GM19452 (cell line): ENCODE data around the gene PLSCR2.
"Not testable (repeated sequence)": the region's sequence is repeated elsewhere in the genome, so short reads cannot be mapped to it uniquely, and the experiment has no call there.

Experiments
- ATAC-seq: cut with Tn5 transposase; IDR thresholded peaks from one replicate; pipeline ENCODE4 v1.9.1; 2021; ENCODE audit not compliant: unreplicated experiment

PLSCR2 gene, protein sequence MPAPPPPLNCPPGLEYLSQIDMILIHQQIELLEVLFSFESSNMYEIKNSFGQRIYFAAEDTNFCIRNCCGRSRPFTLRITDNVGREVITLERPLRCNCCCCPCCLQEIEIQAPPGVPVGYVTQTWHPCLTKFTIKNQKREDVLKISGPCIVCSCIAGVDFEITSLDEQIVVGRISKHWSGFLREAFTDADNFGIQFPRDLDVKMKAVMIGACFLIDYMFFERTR

DNA sequence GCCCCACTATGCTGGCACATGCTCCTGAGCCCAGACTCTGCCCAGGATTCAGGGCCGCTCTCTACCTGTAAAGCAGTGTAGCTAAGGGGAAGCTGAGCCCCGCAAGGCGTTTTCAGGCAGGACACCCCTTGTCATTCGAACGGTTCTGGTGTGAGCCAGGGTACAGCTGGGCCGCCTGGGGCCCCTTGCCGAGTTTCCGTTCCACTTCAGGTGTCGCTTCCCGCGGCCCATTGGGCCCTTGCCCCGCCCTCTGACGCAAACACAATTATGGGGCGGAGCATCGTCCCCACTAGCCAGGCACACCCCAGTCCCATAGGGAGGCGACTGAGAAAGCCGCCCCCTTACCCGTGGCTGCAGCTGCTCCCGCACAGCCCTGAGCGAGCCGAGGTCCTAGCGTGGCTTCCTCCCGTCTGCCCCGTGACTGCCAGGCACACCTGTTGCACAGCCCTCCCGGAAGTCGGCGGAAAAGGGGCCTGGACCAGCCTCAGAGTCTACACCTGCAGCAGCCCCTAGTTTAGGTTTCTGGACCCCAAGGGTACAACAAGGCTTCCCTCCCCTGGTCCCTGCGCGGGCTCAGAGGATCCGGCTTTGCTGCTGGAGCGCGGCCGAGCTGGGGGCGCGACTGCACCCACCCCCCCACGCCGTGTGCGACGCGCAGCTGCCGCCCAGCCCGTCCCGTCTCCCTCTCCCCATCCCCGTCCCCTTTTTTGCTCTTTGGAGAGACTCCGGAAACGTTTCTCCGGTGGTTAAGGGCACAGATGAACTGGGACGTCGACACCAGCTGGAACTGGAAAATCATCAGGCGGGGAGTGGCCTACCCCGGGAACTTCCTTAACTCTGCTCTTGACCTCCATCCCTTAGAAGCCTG is at the start of gene PLSCR2:
PLSCR2 (minus strand) TSS at position 412 of the 868 bp plus-strand sequence. CDS start 9,657 bp downstream, outside the sequence.
- peak; percentile 96 for ATAC-seq

DNA sequence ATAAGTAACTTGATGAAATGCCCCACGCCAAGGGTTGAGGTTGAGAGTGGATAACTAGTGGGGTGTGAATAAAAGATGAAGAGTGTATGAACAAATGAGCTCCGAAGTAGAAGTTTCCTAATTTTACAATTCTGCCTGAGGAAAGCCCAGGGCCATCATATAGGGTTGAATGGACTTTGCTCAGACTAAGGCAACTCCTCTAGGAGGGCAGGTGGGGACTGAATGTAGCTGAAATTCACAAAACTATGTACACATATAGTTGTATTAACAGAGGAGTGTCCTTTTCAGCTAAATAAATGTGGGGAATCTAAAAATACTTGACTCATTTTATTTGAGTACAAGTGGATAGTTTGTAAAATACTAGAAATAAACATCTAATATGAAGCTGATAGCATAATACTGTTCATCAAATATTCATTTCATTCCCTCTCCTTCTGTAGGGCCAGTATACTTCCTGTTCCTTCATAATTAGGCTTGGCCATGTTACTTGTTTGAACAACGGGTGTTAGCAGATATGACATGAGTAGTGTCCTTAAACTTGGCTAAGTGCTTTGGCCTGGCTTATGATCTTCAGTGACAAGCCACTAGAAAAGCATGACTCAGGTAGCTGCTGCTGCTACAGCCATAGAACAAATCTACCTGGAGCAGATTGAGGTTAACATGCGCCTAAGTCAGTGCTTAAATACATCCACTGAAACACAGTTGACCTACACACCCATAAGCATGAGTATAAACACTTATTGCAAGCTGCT is 48.5 kb upstream of the PLSCR2 start:
- no peak for ATAC-seq

DNA sequence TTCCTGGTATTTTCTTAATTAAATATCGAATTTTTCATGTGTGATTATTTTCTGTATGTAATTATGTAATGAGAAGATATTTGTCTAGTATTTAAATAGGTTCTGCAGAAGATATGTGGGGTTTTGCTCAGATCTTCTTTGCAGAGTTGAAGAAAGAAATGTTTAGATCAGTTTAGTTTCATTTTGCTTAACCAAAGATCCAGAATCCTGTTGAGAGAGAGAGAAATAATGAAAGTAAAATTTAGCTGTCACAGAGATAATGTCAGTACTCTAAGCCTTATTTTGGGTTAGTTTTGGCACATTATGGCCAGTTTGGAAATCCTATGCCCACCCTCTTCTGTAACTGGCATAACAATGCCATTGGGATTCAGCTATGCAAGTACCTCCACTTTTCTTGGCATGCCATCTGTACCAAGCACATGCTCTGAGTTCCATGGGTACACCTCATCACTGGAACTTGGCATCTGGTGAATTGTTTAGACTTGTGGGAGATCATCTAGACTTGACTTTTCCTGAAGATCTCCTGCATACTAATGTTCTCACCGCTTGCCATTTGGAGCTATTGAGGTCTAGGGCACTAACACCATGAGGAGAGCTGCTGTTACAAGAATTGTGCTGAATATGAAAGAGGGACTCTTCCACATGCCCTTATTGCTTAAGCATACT is 44.2 kb upstream of the PLSCR2 start:
- ATAC-seq = no peak

DNA sequence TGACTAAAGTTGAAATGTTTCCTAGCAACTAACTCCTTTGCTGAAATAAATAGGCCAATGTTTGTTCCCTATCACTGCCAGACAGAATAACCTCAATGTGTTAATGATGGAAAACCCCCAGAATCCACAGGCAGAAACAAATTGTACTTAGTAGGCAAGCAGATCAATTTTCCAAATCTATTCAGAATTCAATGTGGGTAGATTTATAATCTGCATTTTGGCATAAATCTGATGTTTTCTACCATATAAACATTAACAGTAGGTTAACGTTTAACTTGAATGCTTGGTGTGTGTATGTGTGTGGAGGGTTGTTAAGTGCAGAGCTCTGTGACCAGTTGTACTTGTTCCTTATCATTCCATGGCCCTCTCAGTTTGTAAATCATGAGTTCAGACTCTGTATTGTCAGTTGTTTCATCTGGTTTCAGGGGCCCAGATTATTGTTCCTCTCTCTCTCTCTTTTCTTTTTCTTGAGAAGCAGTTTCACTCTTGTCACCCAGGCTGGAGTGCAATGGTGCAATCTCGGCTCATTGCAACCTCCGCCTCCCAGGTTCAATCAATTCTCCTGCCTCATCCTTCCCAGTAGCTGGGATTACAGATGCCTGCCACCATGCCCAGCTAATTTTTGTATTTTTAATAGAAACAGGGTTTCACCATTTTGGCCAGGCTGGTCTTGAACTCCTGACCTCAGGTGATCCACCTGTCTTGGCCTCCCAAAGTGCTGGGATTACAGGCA is 42.2 kb upstream of the PLSCR2 start:
- no peak for ATAC-seq

DNA sequence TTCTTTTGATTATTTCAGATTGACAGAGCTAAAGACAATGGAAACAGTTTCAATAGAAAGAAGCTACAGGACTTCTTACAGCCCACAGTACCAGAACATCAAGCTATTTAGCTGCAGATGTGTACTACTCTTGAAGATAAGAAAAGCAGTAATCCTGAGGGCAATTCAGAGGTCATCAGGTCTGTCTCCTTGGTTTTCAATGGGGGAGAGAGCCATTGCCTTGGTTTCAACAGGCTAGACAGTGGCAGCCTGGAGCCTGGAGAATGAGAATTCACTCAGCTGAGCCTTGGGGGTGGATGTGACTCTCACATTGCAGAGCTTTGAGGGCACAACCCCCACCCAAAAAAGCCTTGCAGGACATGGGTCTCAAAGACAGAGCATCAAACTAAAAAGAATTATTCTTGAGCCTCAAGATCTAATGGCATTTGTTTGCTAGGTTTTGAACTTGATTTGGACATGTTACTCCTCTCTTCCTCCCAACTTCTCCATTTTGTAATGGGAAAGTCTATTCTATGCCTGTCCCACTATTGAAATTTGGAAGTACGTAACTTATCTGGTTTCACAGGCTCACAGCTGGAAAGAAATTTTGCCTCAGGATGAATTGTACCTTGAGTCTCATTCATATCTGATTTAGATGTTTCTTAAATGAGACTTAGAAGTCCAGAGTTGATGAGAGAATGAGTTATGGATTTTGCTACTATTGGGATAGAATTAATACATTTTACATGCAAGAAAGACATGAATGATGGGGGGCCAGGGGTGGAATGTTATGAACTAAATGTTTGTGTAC is 38.2 kb upstream of the PLSCR2 start:
- ATAC-seq = no peak

DNA sequence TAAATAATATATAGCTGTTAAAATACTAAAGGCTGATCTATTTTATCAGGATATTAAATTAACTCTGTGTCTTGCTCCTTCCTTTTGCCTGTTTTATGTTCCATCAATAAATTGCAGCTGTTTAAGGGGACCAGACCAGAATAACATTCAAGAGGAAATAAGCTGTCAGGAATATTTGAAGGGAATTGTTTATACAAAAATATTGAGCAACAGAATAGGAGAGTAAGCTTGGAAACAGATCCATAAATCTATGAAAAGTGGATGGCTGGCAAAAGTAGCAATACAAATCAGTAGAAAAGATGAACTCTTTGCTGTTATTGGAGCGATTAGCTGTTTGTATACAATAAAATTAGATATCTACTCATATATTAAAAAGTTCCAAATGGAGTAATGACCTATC is 36.2 kb upstream of the PLSCR2 start:
- ATAC-seq = no peak

DNA sequence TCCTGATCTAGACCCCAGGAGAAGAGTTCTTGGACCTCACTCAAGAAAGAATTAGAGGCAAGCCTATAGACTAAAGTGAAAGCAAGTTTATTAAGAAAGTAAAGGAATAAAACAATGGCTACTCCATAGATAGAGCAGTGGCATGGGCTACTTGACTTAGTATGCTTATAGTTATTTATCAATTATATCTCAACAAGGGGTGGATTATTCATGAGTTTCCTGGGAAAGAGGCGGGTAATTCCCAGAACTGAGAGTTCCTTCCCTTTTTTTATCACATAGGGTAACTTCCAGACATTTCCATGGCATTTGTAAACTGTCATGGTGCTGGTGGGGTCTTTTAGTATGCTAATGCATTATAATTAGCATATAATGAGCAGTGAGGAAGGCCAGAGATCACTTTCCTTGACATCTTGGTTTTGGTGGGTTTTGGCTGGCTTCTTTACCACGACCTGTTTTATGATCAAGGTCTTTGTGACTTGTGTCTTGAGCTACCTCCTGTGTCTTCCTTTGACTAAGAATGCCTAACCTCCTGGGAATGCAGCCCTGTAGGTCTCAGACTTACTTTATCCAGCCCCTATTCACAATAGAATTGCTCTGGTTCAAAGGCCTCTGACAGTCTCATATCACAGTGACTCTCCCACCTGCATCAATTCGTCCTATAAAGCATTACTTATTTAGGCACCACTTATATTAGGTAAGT is 35.3 kb upstream of the PLSCR2 start:
- no peak for ATAC-seq

DNA sequence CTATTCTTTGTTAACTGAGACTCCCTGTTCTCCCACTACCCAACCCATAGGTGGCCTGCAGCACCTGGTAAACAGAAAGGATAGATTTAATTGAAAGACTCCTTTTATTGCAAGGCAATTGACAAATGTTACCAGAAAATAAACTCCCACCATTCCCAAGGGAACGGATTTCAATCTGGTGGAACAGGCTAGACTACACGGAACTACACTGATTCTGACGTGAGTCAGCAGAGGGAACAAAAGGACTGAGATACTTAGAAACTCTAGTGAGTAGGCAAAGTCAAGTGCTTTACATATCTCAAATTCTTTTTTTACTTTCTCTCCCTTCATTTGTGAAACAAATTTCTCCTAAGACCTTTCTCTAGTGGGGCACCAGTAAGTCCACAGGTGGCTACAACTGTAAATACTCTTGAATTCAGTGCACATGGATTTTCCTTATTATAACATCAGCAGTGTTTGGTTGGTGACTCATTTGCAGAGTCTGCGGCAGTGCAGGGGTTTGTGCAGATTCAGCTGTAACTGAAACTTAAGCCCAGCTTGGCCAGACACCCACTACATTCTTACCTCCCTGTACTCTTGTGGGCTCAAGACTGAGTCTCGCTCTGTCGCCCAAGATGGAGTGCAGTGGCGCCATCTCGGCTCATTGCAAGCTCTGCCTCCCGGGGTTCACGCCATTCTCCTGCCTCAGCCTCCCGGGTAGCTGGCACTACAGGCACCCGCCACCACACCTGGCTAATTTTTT is 34.3 kb upstream of the PLSCR2 start:
- ATAC-seq = peak; percentile 93

DNA sequence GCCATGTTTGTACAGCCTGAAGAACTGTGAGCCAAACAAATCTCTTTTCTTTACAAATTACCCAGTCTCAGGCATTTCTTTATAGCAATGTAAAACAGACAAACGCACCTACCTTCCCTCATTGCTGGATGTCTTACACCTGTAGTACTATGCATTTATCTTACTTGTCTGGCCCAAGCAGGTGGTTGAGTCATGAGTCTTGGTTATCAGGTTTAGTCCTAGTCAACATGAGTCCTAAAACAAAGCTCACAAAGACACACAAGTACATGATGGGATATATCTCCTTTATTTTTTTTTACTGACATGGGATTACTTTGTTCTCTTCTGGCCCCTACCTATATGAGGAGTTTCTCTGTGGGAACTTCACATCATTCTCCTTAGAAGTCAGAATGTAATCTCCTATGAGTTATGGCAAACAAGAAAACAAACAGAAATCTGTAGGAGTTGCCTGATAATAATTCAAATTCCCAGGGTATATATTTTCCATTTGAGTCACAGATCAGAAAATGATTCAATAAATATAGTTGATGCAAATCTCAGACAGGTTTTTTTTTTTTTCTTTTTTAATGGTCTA is 33.6 kb upstream of the PLSCR2 start:
- no peak for ATAC-seq

DNA sequence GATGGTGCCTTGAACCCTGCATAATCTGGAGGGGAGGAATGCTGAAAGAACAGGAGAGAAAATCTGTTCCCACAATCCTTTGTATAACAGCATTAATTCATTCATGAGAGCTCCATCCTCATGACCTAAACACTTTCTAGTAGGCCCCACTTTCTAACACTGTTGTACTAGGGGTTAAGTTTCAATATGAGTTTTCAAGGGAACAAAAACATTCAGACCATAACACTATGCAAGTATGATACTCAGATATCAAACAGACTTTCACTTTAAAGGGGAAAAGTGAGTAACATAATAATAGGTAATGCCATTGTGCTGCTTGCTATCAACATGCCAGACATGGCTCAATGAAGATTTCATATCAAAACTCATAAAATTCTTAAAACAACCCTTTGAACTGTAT is 32.4 kb upstream of the PLSCR2 start:
- no peak for ATAC-seq

DNA sequence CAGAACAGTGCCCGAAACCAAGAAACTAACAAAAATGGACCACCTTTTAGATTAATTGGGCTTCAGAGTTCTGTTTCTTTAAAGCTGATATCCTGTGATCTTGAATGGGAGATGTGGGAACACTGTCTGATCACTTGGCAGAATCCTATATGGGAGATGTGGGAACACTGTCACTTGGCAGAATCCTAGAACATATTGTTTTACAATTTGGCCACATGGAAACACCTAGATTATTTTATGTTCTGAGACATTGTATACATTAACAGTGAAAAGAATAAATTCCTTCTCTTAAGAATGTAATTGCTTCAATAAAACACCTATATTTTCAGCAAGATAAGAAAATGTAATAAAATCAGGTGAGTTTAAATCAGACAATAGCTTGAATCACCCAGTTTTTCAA is 30.3 kb upstream of the PLSCR2 start:
- no peak for ATAC-seq

DNA sequence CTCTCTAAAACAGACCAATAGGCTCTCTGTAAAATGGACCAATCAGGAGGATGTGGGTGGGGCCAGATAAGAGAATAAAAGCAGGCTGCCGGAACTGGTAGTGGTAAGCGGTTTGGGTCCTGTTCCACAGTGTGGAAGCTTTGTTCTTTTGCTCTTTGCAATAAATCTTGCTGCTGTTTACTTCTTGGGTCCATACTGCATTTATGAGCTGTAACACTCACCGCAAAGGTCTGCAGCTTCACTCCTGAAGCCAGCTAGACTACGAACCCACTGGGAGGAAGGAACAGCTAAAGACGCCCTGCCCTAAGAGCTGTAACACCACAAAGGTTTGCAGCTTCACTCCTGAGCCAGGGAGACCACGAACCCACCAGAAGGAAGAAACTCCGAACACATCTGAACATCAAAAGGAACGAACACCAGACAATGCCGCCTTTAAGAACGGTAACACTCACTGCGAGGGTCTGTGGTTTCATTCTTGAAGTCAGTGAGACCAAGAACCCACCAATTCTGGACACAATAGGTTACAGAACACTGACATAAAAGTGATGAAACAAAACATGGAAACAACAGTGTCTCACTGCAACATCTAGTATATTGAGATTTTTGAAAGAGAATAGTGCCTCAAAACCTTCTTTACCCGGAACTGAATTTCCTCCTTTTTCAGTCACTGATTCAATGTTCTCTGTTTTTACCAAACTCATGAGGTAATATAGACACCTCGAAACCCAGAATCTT is 28.8 kb upstream of the PLSCR2 start:
- ATAC-seq = no peak

DNA sequence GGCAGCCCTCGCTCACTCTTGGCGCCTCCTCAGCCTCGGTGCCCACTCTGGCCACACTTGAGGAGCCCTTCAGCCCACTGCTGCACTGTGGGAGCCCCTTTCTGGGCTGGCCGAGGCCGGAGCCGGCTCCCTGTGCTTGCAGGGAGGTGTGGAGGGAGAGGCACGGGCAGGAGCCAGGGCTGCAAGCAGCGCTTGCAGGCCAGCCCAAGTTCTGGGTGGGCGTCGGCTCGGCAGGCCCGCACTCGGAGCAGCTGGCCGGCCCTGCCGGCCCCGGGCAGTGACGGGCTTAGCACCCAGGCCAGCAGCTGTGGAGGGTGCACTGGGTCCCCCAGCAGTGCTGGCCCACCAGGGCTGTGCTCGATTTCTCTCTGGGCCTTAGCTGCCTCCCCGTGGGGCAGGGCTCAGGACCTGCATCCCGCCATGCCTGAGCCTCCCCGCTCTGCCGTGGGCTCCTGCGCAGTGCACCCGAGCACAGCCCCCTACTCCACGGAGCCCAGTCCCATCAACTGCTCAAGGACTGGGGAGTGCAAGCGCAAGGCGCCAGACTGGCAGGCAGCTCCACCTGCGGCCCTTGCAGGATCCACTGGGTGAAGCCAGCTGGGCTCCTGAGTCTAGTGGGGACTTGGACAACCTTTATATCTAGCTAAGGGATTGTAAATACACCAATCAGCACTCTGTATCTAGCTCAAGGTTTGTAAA is 27.9 kb upstream of the PLSCR2 start:
- ATAC-seq = not testable (repeated sequence)

DNA sequence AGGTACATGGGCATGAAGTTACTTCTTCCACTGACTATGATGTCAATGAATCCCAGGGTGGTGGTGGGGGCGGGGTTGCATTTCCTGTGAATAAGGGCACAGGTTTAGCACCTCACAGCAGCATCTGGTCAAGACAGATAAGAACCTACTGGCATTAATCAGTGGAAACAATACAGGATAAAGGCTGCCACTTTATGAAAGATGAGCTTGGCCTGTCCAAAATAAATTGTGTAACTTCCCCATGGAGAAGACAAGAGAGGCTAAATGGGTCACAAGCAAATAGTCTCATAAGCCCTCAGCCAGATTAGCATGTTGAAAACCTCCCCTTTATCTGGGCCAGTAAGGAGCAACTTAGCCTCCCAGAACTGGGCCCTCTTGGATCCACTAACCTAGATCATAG is 27.4 kb upstream of the PLSCR2 start:
- no peak for ATAC-seq

DNA sequence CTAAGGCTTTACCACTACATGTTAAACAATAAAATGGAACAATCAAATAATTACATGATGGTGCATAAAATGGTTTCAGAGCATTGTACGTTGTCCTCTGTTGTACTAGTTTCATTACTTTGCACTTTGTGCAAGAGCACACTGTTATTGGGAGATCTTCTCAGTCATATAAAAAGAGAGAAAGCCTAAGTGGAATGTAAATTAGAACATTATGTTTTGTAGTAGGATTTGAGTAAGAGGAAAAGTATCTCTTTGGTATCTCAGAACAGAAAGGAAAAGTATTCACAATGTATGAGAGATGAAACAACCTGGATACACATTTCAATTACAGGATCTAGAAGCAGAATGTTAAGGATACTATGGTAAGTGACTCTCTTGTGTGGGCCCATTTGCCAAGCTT is 26.9 kb upstream of the PLSCR2 start:
- ATAC-seq = no peak

DNA sequence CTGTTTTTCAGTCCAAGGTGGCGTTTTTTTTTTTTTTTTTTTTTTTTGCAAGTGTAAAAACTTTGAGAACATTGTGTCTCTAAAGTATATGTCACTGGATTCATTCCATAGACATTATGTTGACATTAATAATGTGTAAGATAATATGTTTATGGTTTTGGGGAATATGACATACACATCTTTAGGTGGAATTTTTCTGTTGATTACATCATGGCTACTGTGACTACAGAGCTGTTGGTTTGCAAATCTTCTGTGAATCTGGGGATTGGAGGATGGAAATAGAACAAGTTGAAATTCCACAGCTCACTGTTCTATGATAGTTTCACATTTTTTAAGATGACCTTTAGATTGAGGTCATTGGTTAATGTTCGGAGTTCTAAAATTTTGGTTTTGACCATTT is 24.4 kb upstream of the PLSCR2 start:
- no peak for ATAC-seq

DNA sequence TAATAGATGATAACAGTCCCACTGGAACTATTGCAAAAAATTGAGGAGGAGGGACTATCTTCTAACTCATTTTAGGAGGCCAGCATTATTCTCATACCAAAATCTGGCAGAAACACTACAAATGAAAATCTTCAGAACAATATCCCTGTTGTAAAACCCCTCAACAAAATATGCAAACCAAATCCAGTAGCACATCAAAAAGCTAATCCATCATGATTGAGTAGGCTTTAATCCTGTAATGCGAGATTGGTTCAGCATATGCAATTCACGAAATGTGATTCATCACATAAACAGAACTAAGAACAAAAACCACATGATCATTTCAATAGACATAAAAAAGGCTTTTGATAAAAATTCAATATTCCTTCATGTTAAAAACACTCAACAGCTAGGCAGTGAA is 23.9 kb upstream of the PLSCR2 start:
- ATAC-seq = no peak
